Ectodermal cell (in vitro differentiated cells): ENCODE measurements around the gene SLC2A6.
A peak's percentile ranks its signal among the peaks of the same experiment; 100 is the strongest.

ENCODE experiments used
- H3K27ac ChIP-seq: 2 replicates; pipeline ENCODE4 v1.7.0; 2013; ENCODE audit warnings: mild to moderate bottlenecking, low read depth, low read length; ENCODE audit not compliant: insufficient read depth, poor library complexity, severe bottlenecking
- H3K27me3 ChIP-seq: 2 replicates; pipeline ENCODE4 v1.7.0; 2013; ENCODE audit warnings: mild to moderate bottlenecking, low read length; ENCODE audit not compliant: insufficient read depth, control insufficient read depth, poor library complexity, severe bottlenecking
- H3K36me3 ChIP-seq: one replicate; pipeline ENCODE4 v1.7.0; 2013; ENCODE audit warnings: low read length; ENCODE audit not compliant: control insufficient read depth, insufficient read depth
- H3K4me1 ChIP-seq: one replicate; pipeline ENCODE4 v1.7.0; 2013; ENCODE audit warnings: low read length; ENCODE audit not compliant: control insufficient read depth, insufficient read depth
- H3K4me3 ChIP-seq: 2 replicates; pipeline ENCODE4 v1.7.0; 2013; ENCODE audit warnings: low read depth, low read length, control low read depth; ENCODE audit not compliant: insufficient read depth
- H3K9me3 ChIP-seq: 2 replicates; pipeline ENCODE4 v1.7.0; 2013; ENCODE audit warnings: mild to moderate bottlenecking, low read length, moderate library complexity; ENCODE audit not compliant: control insufficient read depth
- WGBS, 2 experiments: methylation state at CpG; one replicate each; pipeline ENCODE4 v1.1.7; 2013; ENCODE audit warnings: missing lambda C conversion rate in 2 of 2; 5-methylcytosine and 5-hydroxymethylcytosine counted together

SLC2A6 gene

DNA sequence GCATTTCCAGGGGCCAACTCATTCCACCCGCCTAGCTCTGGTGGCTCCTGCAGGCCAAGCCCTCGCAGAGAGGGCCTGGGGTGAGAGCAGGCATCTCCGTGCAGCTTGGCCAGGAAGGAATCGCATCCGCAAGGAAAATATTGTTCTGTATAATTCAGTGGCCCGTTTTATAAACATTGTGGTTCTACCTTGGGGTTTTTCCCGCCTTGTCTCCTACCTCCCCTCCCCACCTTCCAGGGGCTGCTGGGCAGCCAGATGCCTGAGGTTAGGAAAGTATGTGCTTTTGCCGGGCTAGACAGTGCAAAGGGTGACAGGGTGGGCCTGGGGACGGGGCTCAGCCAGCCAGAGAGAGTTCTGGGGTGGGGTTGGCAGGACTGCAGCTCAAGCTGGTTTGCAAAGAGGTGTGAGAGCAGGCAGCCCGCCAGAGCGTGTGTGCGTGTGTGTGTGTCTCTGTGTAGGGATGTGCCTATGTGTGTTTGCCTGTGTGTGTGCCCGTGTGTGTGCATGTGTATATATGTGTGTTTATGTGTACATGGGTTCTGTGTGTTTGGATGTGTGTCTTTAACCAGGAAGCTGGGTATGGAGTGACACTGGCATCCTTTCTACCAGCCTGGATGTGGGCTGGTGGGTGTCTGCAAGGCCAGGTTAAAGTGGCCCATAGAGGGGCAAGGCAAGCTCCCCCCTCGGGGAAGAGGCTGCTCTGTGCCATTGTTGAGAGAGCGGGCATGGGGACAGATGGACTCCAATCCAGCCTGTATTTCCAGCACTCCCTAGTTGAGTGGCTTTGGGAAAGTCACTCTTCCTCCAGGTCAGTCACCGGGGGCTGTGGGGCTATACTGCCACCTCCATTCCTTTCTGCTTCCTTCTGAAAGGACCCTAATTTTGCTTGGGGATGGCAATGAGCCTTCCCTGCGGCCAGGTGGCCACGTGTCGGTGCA, 10.6 kb upstream of the SLC2A6 start:
- 91% methylated on average over 18 to 19 of the region's 19 CpGs for WGBS, 2 experiments
- H3K4me1 ChIP-seq, result no peaks in the 10 kb centered on the region
- no peaks in the 10 kb centered on the region for H3K9me3 ChIP-seq
- H3K27ac ChIP-seq, result no peak overlapping the region
- no peaks in the 10 kb centered on the region for H3K27me3 ChIP-seq
- H3K36me3 ChIP-seq, result no peaks in the 10 kb centered on the region
- no peak overlapping the region for H3K4me3 ChIP-seq

- no peaks in the 10 kb centered on the region for H3K36me3 ChIP-seq
- H3K27me3 ChIP-seq, result no peaks in the 10 kb centered on the region
- 93 to 94% methylated on average over 18 of the region's 18 CpGs for WGBS, 2 experiments
- H3K4me3 ChIP-seq, result no peak overlapping the region
- no peaks in the 10 kb centered on the region for H3K9me3 ChIP-seq
- no peak overlapping the region for H3K27ac ChIP-seq
- H3K4me1 ChIP-seq, result no peaks in the 10 kb centered on the region
Observed at GRCh38 chr9:133488686-133489252, 9.9 kb upstream of the SLC2A6 start.

DNA sequence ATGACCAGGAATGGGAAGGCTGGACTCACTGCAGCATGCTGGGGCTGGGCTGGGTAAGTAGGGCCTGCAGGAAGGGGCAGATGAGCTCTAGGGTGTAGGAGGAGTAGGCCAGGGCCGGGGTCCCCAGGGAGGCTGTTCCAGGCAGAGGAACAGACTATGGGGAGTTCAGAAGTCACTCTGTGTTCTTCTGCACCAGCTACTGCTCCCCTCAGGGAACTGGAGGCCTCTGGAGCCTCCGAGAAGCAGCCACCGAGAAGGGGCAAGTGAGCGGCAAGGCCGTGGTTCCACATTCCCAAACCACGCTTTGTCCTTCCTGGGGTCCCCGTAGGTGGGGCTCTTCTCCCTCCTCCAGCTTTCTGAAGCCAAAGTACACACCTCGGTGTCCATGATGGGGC, 8.4 kb upstream of the SLC2A6 start:
- H3K4me1 ChIP-seq, result no peaks in the 10 kb centered on the region
- no peak overlapping the region for H3K4me3 ChIP-seq
- H3K27me3 ChIP-seq, result peaks cover 5% of the 10 kb centered on the region
- WGBS, 2 experiments, result 91 to 94% methylated on average over 8 of the region's 8 CpGs
- no peaks in the 10 kb centered on the region for H3K36me3 ChIP-seq
- no peaks in the 10 kb centered on the region for H3K9me3 ChIP-seq
- H3K27ac ChIP-seq, result no peak overlapping the region

DNA sequence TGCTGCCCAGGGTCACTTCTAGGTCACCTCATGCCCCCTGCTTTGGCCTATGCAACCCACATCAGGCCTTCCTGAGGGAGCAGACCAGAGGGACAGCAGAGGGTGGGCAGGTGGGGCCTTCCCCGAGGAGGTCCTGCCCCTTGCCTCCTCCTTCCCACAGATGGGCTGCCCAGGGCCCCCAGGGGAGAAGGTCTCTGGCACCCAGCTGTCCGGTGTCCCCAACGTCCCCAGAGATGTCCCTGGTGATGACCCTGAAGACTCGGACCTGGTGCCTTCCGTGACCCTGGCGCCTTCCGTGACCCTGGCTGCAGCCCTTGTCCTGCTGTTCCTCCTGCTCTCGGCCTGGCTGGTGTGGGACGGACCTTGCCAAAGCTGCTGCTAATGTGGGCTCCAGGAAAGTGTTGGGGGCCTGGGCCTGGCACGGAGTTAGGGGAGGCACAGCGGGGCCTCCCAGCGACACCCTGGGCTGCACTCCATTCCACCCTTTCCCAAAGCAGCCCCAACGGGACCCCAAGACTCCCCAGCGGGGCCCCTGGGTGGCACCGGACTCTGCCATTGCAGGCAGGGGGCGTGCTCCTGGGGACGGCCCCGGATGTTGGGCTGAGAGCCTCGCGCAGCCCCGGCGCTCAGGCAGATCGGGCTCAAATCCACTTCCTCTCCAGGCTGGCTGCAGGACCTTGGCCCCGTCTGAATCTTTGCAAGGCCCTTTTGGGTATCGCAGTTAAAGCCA, 6.8 kb upstream of the SLC2A6 start:
- Histone ChIP-seq H3K4me1 (no peaks in the 10 kb centered on the region), H3K27ac (no peak overlapping the region), H3K4me3 (no peak overlapping the region), H3K27me3 (peaks cover 8% of the 10 kb centered on the region), H3K36me3 (no peaks in the 10 kb centered on the region), H3K9me3 (no peaks in the 10 kb centered on the region)
- 86 to 87% methylated on average over 25 of the region's 25 CpGs for WGBS, 2 experiments

DNA sequence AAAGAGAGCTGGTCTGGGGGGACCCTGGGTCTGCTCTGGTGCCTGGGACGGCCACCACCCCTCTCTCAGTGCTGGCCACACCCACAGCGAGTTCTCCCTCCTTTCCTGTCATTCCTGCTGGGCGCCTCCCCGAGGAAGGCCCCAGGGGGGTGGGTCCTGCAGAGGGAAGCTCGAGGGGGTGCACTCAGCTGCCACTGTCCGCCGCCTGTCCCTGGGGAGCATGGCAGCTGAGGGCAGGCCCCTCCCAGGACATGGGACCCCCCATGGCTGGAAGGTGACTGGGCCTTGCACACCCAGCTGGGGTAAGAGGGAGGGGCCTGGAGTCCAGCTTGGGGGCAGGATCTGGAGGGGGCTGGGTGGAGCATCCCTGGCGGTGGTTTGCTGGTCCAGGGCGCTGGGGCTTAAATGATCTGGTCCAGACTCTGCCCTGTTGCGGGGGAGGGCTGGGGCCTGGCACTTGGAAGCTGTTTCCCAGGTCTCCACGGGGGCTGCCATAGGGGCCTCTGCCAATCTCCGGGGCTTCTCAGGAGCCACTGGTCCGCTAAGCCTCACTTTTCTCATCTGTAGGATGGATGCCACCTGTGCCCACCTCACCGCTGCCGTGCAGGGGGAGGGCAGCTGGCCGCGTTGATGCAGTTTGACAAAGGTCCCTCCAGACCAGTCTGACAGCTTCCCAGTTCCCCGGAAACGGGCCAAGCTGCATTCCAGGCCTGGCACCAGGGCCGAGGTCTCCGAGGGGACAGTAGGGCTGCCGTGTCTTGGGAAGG, 6.0 kb upstream of the SLC2A6 start:
- H3K4me1 ChIP-seq, result no peaks in the 10 kb centered on the region
- no peaks in the 10 kb centered on the region for H3K9me3 ChIP-seq
- H3K27ac ChIP-seq, result no peak overlapping the region
- H3K4me3 ChIP-seq, result no peak overlapping the region
- peaks cover 17% of the 10 kb centered on the region for H3K27me3 ChIP-seq
- 84 to 87% methylated on average over 22 of the region's 22 CpGs for WGBS, 2 experiments
- no peaks in the 10 kb centered on the region for H3K36me3 ChIP-seq

GRCh38 chr9:133483611-133484010, 4.7 kb upstream of the SLC2A6 start:
- H3K27ac ChIP-seq, result no peak overlapping the region
- no peak overlapping the region for H3K4me3 ChIP-seq
- no peaks in the 10 kb centered on the region for H3K9me3 ChIP-seq
- H3K27me3 ChIP-seq, result peaks cover 24% of the 10 kb centered on the region
- no peaks in the 10 kb centered on the region for H3K4me1 ChIP-seq
- 89 to 90% methylated on average over 9 of the region's 9 CpGs for WGBS, 2 experiments
- no peaks in the 10 kb centered on the region for H3K36me3 ChIP-seq

DNA sequence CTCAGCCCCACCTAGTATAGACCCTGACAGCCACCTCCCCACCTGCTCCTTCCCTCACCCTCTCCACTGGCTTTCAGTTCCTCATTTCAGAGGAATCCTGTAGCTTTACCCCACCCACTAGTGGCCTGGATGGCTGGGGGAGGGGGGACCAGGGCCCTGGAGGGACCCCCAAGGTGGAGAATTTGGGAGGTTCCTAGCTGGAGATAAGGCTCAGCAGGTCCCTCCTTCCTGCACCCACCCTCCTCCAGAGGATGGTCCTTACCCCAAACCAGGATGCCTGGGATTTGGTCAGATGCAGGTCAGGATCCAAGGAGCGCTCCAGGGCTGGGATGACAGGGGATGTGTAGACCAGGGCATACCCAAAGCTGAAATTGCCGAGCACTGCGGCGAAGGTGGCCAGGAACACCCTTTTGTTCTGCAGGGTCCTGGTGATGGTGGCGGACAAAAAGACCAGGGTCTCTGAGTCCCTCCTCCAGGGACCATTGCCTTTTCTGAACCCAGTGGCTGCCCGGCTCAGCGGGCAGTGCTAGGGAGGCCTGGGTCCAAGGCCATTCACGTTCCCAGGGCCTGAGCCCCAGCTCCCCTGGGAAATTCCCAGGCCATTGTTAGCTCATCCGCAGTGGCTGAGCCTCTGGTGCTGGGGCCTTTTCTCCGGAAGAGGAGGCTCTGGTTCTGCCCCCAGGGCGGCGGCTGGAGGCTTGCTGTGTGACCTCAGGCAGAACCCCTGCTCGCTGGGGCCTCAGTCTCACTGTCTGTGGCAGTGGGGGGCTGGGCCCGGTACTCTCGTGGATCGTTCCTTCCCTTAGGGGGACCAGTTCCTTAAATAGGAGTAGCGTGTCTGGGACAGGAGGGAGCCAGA, 678 bp downstream of the SLC2A6 start:
- 27% methylated on average over 17 of the region's 17 CpGs for WGBS, 2 experiments

GRCh38 chr9:133477461-133477860, 1.4 kb downstream of the SLC2A6 start:
- Histone ChIP-seq H3K27ac (no peak overlapping the region), H3K4me1 (peaks cover 7% of the 10 kb centered on the region), H3K9me3 (no peaks in the 10 kb centered on the region), H3K4me3 (no peak overlapping the region), H3K36me3 (no peaks in the 10 kb centered on the region), H3K27me3 (peaks cover 25% of the 10 kb centered on the region)
- WGBS, 2 experiments, result 82 to 86% methylated on average over 4 of the region's 4 CpGs

More for the DNA sequence above, 678 bp downstream of the SLC2A6 start:
- H3K4me3 ChIP-seq, result peak overlapping the region; percentile 61
- H3K27ac ChIP-seq, result peak overlapping the region; percentile 16
- H3K27me3 ChIP-seq, result peaks cover 26% of the 10 kb centered on the region
- H3K36me3 ChIP-seq, result no peaks in the 10 kb centered on the region
- no peaks in the 10 kb centered on the region for H3K9me3 ChIP-seq
- H3K4me1 ChIP-seq, result peaks cover 7% of the 10 kb centered on the region

- H3K9me3 ChIP-seq, result no peaks in the 10 kb centered on the region
- no peaks in the 10 kb centered on the region for H3K36me3 ChIP-seq
- H3K4me1 ChIP-seq, result peaks cover 7% of the 10 kb centered on the region
- H3K27ac ChIP-seq, result no peak overlapping the region
- no peak overlapping the region for H3K4me3 ChIP-seq
- WGBS, 2 experiments, result 95 to 96% methylated on average over 21 of the region's 21 CpGs
- H3K27me3 ChIP-seq, result peaks cover 25% of the 10 kb centered on the region
Observed at GRCh38 chr9:133476941-133477340, 2.0 kb downstream of the SLC2A6 start.
